T47D (cell line): ENCODE measurements around the gene MBD1.

Experiments
- DNase-seq, 2 experiments: peaks; one replicate each; pipeline versions ENCODE4 v3.0.0 to v3.0.0-alpha.2; 2011 to 2012; ENCODE audit warnings: low read depth in 1 of 2, low spot score in 1 of 2
- JUND ChIP-seq: IDR thresholded peaks from 2 replicates; pipeline ENCODE4 v1.6.1; 2012; ENCODE audit warnings: low read depth
- in situ Hi-C: cut with HindIII; loops from 2 replicates; pipeline ENCODE4 v1.10.0; 2016; ENCODE audit warnings: low sequenced_read_pairs, low pct_unique_long_range_greater_than_20kb

MBD1 gene

DNA sequence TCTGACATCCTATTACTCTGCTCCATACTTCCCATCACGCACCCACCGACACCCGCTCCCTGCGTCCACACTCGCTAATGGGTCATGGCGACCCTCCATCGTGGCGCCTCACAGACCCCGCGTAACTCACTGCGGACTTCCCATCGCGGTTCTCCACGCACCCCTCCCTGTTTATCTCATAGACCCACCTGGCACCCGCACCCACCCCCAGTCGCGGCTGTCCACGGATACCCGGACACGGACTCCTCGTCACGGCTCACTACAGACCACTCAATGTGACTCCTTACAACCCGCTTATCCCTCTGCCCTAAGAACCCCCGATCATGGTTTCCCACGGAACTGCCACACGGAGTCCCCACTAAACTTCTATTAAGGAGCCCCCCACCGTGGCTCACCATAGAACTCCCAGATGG lies 5.7 kb upstream of the MBD1 start:
- no peak for TF ChIP-seq JUND
- in situ Hi-C loops = no loop called here
- DNase-seq = no peak

DNA sequence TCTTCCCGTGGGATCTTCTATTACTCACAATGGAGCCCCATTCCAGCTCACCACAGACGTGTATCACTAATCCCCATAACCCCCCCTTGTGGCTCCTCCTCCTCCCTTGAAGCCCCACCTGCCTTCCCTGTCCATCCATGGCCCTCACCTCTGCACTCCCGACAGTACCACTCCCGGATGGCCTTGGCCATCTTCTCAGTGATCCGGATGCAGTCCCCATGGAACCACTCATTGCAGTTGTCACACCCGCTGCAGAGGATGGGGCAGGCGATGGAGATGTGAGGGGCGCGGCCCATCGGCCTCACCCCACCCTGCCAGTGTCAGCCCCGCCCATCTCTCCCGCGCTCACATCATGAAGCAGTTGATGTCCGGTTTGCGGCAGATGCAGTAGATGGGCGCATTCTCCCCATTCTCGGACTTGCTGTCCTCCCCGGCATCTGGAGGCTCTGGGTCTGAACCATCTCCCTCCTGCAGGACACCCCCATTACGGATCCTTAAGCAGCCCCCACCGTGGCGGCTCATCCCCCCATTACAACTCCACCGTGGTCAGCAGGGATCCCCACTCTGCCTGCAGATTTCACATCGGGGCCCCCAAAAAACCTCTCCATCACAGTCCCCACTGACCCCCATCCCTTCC lies 5.2 kb upstream of the MBD1 start:
- TF ChIP-seq JUND = no peak
- in situ Hi-C loops = no loop called here
- DNase-seq = peak in 1 of 2 experiments; percentile 5

GRCh38 chr18:50285631-50286321 lies 4.5 kb upstream of the MBD1 start:
- no peak for DNase-seq
- in situ Hi-C loops = no loop called here
- TF ChIP-seq JUND = no peak

DNA sequence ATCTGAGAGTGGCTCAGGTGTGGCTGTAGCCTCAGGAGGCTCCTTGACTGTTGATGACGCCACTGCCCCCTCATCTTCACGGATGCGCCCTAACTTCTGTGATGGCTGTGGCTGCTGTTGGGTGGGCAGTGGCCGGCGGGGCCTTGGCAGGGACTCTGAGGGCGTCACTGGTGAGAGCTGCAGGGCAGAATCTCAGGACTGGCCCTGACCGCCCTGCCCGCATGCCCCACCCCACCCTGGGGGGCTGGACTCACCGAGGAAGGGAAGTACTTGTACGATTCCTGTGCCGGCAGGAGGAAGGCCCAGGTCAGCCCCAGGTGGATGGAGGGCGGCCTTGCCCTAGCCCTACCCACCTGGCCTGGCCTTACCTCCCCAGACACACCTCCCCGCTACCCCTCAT lies 3.7 kb upstream of the MBD1 start:
- no peak for DNase-seq
- TF ChIP-seq JUND = no peak
- in situ Hi-C loops = no loop called here

- in situ Hi-C loops = no loop called here
- no peak for TF ChIP-seq JUND
- no peak for DNase-seq
These were observed 3.0 kb upstream of the MBD1 start for GRCh38 chr18:50284255-50284885.

DNA sequence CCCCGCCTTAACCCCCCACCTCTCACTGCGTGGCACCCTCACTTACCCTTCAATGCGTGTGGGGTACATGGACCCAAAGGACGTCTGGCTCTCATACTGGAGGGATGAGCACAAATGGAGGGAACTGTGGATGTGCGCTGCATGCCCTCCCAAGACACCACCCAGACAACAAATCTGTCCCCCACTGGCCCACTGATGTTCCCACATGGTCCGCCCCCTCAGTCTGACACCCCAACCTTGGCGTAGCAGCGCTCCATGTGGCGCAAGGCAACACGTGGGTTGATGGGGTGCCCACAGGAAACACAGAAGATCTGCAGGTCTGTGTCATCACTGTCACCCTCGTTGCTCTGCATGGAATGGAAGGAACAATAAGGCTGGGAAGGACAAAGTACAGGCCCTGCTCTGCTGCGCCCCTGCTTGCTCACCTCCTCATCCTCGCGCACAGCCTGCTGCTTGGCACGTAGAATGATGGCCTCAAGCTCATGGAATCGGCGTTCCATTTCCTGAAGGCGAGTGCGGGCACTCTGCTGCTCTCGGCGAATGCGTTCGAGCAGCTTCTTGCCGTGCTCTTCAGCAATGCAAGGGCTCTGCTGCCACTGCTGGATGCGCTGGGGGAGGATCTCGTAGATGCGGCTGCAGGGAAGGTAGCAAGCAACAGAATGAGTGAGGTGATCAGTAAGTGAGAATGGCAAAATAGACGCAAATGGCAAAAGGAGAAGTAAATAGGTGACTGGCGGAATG lies 2.3 kb upstream of the MBD1 start:
- in situ Hi-C loops = no loop called here
- no peak for DNase-seq
- no peak for TF ChIP-seq JUND

DNA sequence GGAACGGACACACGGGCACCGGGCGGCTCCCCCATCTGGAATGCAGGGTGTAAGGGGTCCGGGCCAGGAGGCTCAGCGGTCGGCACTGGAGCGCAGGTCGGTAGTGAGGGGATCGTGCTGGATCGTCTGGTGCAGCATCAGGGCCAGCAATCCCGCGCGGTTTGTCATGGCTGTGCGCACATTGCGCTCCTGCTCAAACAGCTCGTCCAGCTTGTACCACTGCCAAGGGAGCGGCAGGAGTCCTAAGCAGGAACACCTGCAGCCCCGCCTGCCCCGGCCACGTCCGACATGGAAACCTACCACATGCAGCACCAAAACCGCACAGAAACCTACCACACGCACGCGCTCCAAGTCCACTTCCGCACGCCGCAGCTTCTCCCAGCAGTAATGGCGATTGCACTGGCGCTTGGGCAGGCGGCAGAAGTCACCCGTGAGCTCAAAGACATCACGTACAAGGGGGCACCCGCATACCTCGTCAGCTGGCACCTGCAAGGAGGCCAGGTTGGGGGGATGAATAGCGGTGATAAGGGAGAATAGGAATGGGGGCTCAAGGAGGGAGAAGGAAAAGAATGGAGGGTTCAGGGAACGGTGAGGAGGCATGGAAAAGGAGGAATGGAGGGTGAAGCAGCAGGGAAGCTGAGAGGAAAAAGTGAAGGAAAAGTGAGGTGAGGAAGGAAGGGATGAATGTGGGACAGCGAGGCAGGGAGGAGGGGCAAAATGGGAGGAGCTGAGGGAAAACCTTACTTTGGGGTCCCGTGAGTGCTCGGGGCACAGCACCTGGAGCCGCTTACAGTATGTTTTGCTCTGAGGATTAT lies 1.4 kb upstream of the MBD1 start:
- in situ Hi-C loops = no loop called here
- TF ChIP-seq JUND = no peak
- DNase-seq = no peak

DNA sequence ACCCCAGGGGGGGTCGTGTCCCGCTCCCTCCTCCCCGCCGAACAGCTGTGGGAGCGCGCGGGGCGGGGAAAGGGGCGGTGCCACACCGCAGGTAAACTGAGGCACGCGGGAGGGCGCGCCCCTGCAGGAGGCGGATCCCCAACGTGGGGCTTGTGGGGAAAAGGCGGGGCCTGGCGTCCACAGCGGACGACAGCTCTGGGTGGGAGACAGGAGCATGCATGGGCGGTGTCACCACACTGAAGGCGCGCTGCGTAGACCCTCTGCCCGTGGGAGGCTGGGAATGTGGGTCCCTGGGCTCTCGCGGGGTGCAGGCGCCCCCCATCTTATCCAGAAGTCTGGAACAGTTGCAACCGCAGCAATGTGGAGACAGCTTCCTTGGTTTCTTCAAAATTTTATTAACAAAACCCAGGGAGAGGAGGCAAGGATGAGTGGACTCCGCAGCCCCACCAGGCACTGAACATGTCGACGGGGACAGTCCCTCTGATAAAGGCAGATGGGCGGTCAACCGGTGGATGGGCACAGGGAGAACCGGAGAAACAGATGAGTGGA lies 723 bp upstream of the MBD1 start:
- no peak for DNase-seq
- TF ChIP-seq JUND = no peak
- in situ Hi-C loops = no loop called here

DNA sequence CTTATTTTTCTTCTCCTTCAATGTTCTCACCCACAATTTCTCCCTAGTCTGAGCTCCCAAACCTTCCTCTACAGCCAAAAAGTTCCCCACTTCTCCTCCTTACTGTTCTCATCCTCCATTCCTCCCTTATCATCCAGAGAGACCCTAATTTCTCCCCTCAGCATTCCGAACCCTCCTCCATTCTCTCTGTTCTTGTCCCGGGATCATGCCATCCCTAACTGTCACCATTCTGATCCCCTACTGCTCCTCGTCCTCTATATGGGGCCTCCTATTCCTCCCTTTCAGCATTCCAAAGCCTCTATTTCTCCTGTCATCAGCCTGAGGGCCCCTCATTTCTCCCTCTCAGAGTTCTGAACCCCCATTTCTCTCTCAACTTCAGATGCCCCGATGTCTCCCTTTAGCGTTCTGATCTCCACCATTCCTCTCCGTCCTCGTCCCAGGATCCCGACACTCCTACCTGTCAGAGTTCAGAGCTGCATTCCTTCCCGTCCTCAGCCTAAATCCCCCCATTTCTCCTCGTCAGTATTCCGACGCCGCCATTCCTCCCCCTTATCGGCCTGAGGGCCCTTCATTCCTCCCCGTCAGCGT lies 522 bp downstream of the MBD1 start:
- in situ Hi-C loops = no loop called here
- TF ChIP-seq JUND = no peak
- no peak for DNase-seq

DNA sequence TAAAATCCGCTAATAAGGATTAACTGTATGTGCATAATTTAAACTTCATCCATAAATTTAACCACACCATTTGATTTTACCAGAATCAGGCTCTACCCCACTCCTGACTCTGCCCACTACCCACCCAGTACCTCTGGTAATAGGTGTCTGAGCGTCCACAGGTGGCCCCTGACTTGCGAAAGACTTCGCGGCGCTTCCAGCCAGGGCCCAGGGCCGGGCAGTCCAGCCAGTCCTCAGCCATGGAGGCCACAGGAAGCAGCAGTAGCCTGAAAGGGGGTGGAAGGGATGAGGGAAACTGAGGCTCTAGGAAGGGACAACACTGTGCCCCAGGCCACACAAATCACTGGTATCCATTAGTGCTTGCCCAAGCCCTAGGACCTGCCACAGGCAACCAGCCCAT lies 1.6 kb downstream of the MBD1 start:
- in situ Hi-C loops = no loop called here
- no peak for TF ChIP-seq JUND
- DNase-seq = no peak

GRCh38 chr18:50277942-50278341 lies 3.4 kb downstream of the MBD1 start:
- in situ Hi-C loops = no loop called here
- no peak for DNase-seq
- no peak for TF ChIP-seq JUND
